Keratinocyte (primary cell): Measurements from ENCODE around the gene HP1BP3. TPM values are rescaled to one million over a fixed set of nuclear protein-coding genes. Genes with fewer than 3 reads are reported as not detected.
A peak's percentile ranks its signal among the peaks of the same experiment; 100 is the strongest.

ENCODE experiments used
- DNase-seq: peaks from one replicate; pipeline ENCODE4 v3.0.0-alpha.2; 2011; ENCODE audit warnings: low read depth, missing footprints, low spot score
- FAIRE-seq: peaks from 2 replicates; lab custom pipeline; 2011; peaks lifted over from hg19 to GRCh38; lab: Jason Lieb, UNC
- H2AFZ ChIP-seq: 2 replicates; pipeline ENCODE4 v1.6.0; 2012; ENCODE audit warnings: low read length, control low read depth, inconsistent platforms; ENCODE audit not compliant: control insufficient read depth
- H3K27ac ChIP-seq: 2 replicates; pipeline ENCODE4 v1.5.1; 2011; ENCODE audit warnings: low read length; ENCODE audit not compliant: control insufficient read depth, insufficient read depth
- H3K27me3 ChIP-seq: 3 replicates; pipeline ENCODE4 v1.6.0; 2011; ENCODE audit warnings: low read length; ENCODE audit not compliant: control insufficient read depth, insufficient read depth; ENCODE audit errors: extremely low read depth
- H3K36me3 ChIP-seq, 2 experiments: 2 replicates in 1 of 2; 3 replicates in 1 of 2; pipeline ENCODE4 v1.5.1; 2011; ENCODE audit warnings: low read length in 2 of 2, mild to moderate bottlenecking in 1 of 2; ENCODE audit not compliant: control insufficient read depth in 2 of 2, insufficient read depth in 2 of 2; ENCODE audit errors: extremely low read depth in 1 of 2
- H3K4me1 ChIP-seq: 3 replicates; pipeline ENCODE4 v1.5.1; 2011; ENCODE audit warnings: low read length; ENCODE audit not compliant: control insufficient read depth, insufficient read depth; ENCODE audit errors: extremely low read depth
- H3K4me2 ChIP-seq: 3 replicates; pipeline ENCODE4 v1.6.0; 2011; ENCODE audit warnings: low read depth, low read length; ENCODE audit not compliant: control insufficient read depth, insufficient read depth; ENCODE audit errors: extremely low read depth
- H3K4me3 ChIP-seq, 3 experiments: fragments of 200-600 bp in 1 of 3; sonication (generic) in 1 of 3; 2 replicates in 2 of 3; 3 replicates in 1 of 3; pipeline ENCODE4 v1.5.1; 2011 to 2016; ENCODE audit warnings: low read length in 3 of 3, mild to moderate bottlenecking in 3 of 3, control low read depth in 2 of 3, inconsistent platforms in 1 of 3, low read depth in 1 of 3, mixed read lengths in 1 of 3, mixed run types in 1 of 3, moderate library complexity in 1 of 3; ENCODE audit not compliant: control insufficient read depth in 2 of 3, insufficient read depth in 2 of 3; ENCODE audit errors: extremely low read depth in 1 of 3
- H3K79me2 ChIP-seq: 2 replicates; pipeline ENCODE4 v1.6.0; 2012; ENCODE audit warnings: low read length; ENCODE audit not compliant: control insufficient read depth, insufficient read depth
- H3K9ac ChIP-seq: 3 replicates; pipeline ENCODE4 v1.6.0; 2011; ENCODE audit warnings: low read length; ENCODE audit not compliant: control insufficient read depth, insufficient read depth; ENCODE audit errors: extremely low read depth
- H3K9me1 ChIP-seq: 3 replicates; pipeline ENCODE4 v1.6.0; 2011; ENCODE audit warnings: low read length; ENCODE audit not compliant: control insufficient read depth, insufficient read depth; ENCODE audit errors: extremely low read depth
- H3K9me3 ChIP-seq: 2 replicates; pipeline ENCODE4 v1.5.1; 2012; ENCODE audit warnings: low read depth, low read length; ENCODE audit not compliant: control insufficient read depth
- H4K20me1 ChIP-seq: 3 replicates; pipeline ENCODE4 v1.6.0; 2011; ENCODE audit warnings: low read length; ENCODE audit not compliant: control insufficient read depth, insufficient read depth; ENCODE audit errors: extremely low read depth
- EZH2 ChIP-seq: IDR thresholded peaks from one replicate; pipeline ENCODE4 v1.6.1; 2012; ENCODE audit warnings: inconsistent platforms, mild to moderate bottlenecking, low read length, moderate library complexity
- dilution Hi-C: fragments of 300-500 bp; cut with MboI; formaldehyde crosslinking; loops from one replicate; pipeline ENCODE4 v1.7.0; 2020; ENCODE audit warnings: low sequenced_read_pairs; ENCODE audit not compliant: extremely low pct_ligation_motif_present
- polyA plus RNA-seq, 5 experiments: library from polyadenylated mRNA; depleted of rRNA in 3 of 5; stranded (reverse) in 3 of 5; stranded (forward) in 1 of 5; unstranded in 1 of 5; fragments of >200 nt; gene quantifications; 1 replicate in 1 of 5; 2 replicates in 3 of 5; 3 replicates in 1 of 5; pipeline versions ENCODE4 v1.2.1 to v1.2.3, GENCODE V29; 2011 to 2012; ENCODE audit warnings: missing spikeins in 2 of 5, low read depth in 1 of 5, low replicate concordance in 1 of 5
- TF ChIP-seq, protein P1 (sequence below), 3 experiments: IDR thresholded peaks in 1 of 3; conservative IDR thresholded peaks in 1 of 3; optimal IDR thresholded peaks in 1 of 3; 2 replicates in 2 of 3; 3 replicates in 1 of 3; pipeline versions ENCODE3 to v1.5.1; 2011; ENCODE audit warnings: low read length in 3 of 3, mild to moderate bottlenecking in 3 of 3, moderate library complexity in 2 of 3, control low read depth in 1 of 3, inconsistent platforms in 1 of 3; ENCODE audit not compliant: insufficient read depth in 2 of 3; ENCODE audit errors: extremely low read depth in 1 of 3

The HP1BP3 gene
- polyA plus RNA-seq, 1 donor (not counting 4 experiments of a cell fraction or from before 2014, with no cell fraction given), result 148 TPM

- Histone ChIP-seq H3K27me3 (no peaks in the 10 kb centered on the region), H3K4me1 (peaks cover 45% of the 10 kb centered on the region)
- FAIRE-seq, result no peak
These were observed 46.3 kb downstream of the HP1BP3 start for GRCh38 chr1:20740781-20741180.

DNA sequence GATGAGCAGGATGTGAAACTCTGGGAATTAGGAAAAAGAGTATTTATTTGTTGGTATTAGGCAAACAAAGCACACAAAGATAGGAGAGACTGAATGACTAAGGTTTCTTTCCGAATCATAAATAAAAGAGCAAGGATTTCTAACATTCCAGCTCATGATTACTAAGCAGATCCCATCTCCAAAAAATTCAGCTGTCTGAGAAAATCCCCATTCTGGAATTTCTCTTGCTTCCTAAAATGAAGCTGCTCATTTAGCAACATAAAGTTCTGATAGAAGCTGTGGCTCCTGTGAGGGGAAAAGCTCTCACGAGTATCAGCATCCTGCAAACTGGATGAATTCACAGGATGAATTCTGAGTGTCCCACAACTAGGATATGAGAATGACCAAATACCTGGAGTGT, 47.9 kb downstream of the HP1BP3 start:
- dilution Hi-C loops, result no loop called here
- Histone ChIP-seq H3K4me2 (peak overlapping the region; percentile 11), H3K9ac (peak overlapping the region; percentile 17), H3K9me3 (no peaks in the 10 kb centered on the region), H3K4me3 (no peak overlapping the region), H3K4me1 (peaks cover 53% of the 10 kb centered on the region), H3K79me2 (no peaks in the 10 kb centered on the region), H2AFZ (no peak overlapping the region), H3K36me3 (peaks cover 9 to 13% of the 10 kb centered on the region in 2 experiments), H3K9me1 (no peaks in the 10 kb centered on the region), H3K27ac (peak overlapping the region; percentile 63), H3K27me3 (no peaks in the 10 kb centered on the region), H4K20me1 (no peaks in the 10 kb centered on the region)
- DNase-seq (no peak), FAIRE-seq (peak; percentile 17)
- TF ChIP-seq EZH2, result no peak
- TF ChIP-seq, protein P1, sequence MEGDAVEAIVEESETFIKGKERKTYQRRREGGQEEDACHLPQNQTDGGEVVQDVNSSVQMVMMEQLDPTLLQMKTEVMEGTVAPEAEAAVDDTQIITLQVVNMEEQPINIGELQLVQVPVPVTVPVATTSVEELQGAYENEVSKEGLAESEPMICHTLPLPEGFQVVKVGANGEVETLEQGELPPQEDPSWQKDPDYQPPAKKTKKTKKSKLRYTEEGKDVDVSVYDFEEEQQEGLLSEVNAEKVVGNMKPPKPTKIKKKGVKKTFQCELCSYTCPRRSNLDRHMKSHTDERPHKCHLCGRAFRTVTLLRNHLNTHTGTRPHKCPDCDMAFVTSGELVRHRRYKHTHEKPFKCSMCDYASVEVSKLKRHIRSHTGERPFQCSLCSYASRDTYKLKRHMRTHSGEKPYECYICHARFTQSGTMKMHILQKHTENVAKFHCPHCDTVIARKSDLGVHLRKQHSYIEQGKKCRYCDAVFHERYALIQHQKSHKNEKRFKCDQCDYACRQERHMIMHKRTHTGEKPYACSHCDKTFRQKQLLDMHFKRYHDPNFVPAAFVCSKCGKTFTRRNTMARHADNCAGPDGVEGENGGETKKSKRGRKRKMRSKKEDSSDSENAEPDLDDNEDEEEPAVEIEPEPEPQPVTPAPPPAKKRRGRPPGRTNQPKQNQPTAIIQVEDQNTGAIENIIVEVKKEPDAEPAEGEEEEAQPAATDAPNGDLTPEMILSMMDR (optimal IDR thresholded peaks at IDR 0.05 in 1 of 3, IDR thresholded peaks at IDR 0.05 in 1 of 3, conservative IDR thresholded peaks at IDR 0.05 in 1 of 3; ENCODE audit: extremely low read depth in 1 of 3, insufficient read depth in 2 of 3, low read length in 3 of 3), result no peak

More at GRCh38 chr1:20740781-20741180, 46.3 kb downstream of the HP1BP3 start:
- Histone ChIP-seq H3K4me2 (no peak overlapping the region), H3K36me3 (peaks cover 18 to 19% of the 10 kb centered on the region in 2 experiments), H2AFZ (no peak overlapping the region), H4K20me1 (no peaks in the 10 kb centered on the region), H3K9me3 (no peaks in the 10 kb centered on the region), H3K27ac (no peak overlapping the region), H3K4me3 (no peak overlapping the region), H3K9me1 (no peaks in the 10 kb centered on the region), H3K9ac (no peak overlapping the region), H3K79me2 (no peaks in the 10 kb centered on the region)
- dilution Hi-C loops, result no loop called here
- no peak for TF ChIP-seq EZH2
- TF ChIP-seq, protein P1 (optimal IDR thresholded peaks at IDR 0.05 in 1 of 3, IDR thresholded peaks at IDR 0.05 in 1 of 3, conservative IDR thresholded peaks at IDR 0.05 in 1 of 3; ENCODE audit: extremely low read depth in 1 of 3, insufficient read depth in 2 of 3, low read length in 3 of 3), result no peak
- no peak for DNase-seq
